GM19240 (cell line): ENCODE results near the gene SLC41A2.
"Not testable (repeated sequence)": the region's sequence is repeated elsewhere in the genome, so short reads cannot be mapped to it uniquely, and the experiment has no call there.

Experiments
- DNase-seq: peaks from one replicate; pipeline ENCODE4 v3.0.0; 2011; ENCODE audit warnings: low spot score; ENCODE audit not compliant: insufficient read length

SLC41A2 gene

DNA sequence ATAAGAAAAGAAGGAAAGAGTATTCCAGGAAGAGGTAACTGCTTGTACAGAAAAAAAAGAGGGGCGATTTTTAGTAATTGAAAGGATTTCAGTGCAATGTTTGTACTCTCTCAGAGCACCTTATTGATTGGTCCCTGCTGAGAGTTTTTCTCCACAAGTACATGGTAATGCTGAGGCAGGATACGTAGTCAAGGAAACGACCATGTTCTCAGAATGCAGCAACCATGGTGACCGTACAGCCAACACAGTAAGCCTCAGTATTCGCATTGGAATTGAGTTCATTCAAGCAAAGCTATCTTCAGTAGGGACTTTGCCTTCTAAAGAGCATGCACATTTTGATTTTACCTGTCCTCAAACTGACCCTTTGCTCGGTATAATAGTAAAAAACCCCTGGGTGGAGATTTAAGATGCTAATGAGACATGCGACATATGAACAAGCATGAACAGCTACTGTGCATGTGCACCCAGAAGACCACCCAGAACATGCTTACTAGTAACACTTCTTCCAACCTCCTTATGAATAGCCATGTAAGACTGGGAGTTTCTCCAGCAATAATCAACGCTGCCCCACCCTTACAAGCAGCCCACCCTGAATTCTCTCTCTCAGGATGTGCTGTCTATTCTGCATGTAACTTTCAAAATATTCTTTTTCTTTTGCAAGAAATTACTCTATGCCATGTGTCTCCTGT, 6.2 kb upstream of the SLC41A2 start:
- no peak for DNase-seq

GRCh38 chr12:104963757-104964156, 5.7 kb upstream of the SLC41A2 start:
- no peak for DNase-seq

DNA sequence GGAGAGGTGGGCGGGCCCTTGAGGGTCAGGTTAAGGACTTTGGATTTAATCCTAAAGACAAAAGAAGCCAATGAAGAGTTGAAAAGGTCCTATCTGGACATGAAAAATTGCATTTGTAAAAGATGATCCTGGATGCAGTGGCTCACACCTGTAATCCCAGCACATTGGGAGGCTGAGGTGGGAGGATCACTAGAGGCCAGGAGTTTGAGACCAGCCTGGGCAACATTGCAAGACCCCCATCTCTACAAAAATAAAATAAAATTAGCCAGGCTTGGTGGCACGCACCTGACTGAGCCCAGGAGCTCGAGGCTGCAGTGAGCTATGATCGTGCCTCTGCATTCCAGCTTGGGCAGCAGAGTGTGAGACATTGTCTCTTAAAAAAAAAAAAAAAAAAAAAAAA, 2.4 kb upstream of the SLC41A2 start:
- DNase-seq: no peak

GRCh38 chr12:104959335-104959841, 1.3 kb upstream of the SLC41A2 start:
- DNase-seq: no peak

DNA sequence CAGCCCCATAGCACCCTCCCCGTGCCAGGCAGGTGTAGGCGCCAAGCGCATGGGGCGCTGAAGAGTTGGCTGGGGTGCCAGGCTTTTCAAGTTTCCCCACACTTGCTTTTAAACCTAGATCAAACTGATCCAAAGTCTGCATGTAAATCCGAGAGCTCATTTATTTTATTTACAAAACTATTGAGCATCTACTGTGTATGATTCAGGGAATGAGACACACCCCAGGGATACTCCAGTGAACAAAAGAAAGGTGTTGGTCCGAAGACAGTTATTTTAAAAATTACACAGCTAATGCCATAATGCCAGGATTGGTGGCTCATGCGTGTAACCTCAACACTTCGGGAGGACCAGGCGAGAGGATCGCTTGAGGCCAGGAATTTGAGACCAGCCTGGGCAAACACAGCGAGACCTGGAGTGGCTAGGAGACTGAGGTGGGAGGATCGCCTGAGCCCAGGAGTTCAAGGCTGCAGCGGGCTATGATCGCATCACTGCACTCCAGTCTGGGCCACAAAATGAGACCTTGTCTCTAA, 780 bp upstream of the SLC41A2 start:
- DNase-seq: no peak

DNA sequence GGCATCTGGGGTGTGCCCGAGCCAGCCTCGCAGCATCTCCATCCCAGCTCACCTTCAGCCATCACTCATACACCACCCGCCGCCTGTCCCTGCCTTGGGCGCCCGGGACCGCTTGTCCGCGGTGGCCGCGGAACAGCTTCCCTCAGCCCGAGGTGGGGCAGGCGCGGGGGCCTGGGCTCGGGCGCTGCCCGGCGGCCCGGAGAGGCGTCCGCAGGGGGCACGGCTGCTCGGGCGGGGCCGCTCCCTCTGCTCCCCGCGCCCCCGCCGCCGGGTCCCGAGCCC, 430 bp downstream of the SLC41A2 start:
- DNase-seq: no peak

DNA sequence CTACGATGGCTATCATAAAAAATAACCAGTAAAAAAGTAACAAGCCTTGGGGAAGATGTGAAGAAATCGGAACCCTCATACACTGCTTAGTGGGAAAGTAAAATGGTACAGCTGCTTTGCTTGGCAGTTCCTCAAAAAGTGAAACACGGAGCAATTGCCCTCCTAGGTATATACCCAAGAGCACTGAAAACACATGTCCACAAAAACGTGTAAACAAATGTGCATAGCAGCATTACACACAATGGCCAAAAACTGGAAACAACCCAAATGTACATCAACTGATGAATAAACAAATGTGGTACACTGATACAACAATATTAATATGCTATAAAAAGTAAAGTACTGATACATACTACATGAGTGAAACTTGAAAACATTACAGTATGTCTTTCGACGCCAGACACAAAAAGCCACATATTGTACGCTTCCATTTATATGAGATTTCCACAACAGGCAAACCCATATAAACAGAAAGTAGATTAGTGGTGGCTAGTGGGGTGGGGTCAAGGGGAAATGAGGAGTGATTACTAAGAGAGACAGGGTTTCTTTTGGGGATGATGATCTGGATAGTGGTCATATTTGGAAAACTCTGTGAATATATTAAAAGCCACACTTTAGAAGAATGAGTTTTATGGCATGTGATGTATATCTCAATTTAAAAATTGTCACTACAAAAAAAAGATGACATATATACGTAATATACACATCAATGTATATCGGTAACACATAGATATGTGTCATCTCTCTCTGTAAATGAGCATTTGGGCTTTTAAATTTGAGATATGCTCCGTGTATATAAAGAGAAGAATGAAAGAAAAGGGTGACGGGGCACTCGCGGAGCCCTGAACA, 996 bp downstream of the SLC41A2 start:
- no peak for DNase-seq

GRCh38 chr12:104955703-104956102, 2.4 kb downstream of the SLC41A2 start:
- no peak for DNase-seq

GRCh38 chr12:104953323-104953722, 4.8 kb downstream of the SLC41A2 start:
- DNase-seq: no peak

- DNase-seq: no peak
Observed at GRCh38 chr12:104952816-104953215, 5.3 kb downstream of the SLC41A2 start.

DNA sequence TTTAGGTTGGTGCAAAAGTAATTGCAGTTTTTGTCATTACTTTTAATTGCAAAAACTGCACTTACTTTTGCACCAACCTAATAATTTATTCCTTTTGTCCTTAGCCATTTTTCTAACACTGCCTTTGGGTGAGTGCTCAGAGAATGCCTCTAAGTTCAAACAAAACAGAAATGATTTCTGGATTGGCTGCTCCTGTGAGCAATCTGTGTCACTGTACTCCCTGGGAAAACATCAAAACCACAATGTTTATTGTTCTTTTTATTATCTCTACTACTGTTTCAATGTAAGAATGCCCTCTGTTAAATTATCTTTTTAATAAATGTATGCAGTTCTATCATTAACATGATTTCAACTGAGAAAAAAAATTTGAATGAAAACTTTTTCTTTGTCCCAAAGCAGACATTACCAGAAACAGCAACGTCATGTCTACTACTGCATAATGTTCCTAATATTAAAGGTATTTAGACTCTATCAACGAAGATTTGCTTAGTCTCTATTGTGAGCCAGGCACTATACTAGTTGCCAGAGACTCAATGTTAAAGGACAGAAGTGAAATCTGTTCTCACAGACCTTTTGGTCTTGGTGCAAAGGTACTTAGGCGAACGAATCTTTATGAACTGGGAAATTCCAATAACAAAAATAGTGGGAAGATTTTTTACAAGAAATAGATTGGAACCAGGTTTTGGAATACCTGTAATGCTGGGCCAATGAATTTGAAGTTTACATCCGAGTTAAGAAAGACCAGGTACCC, 6.2 kb downstream of the SLC41A2 start:
- DNase-seq: no peak

DNA sequence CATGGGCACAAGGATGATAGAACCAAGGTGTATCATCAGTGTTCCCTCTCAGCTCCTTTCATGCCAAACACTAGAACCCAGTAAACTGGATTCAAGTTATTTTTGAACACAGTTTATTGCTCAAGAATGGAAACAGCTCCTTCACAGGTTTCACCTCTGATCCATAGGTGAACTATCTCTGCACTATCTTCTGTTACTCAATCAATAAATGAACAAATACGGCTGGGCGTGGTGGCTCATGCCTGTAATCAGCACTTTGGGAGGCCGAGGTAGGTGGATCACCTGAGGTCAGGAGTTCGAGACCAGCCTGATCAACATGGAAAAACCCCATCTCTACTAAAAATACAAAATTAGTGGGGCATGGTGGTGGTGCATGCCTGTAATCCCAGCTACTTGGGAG, 9.4 kb downstream of the SLC41A2 start:
- DNase-seq: not testable (repeated sequence)

DNA sequence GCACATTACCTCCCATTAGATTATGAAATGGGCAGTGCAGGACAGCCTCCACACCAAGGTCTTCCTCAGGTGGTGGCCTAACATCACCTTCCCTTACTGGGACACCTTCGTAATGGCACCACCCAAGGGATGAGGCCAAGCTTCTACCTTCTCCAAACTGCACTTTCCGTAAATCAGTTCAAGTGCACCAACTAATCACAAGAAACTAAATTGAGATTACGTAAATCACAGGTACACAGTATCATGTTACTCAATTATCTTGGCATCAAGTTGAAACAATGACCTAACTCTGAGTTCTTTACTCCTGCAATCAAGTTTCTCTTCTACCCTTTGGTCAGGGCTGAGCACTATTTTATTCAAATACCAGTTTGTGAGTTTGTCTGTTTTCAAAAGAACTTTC, 13.8 kb downstream of the SLC41A2 start:
- DNase-seq: no peak

- not testable (repeated sequence) for DNase-seq
Observed at GRCh38 chr12:104943401-104943800, 14.7 kb downstream of the SLC41A2 start.

DNA sequence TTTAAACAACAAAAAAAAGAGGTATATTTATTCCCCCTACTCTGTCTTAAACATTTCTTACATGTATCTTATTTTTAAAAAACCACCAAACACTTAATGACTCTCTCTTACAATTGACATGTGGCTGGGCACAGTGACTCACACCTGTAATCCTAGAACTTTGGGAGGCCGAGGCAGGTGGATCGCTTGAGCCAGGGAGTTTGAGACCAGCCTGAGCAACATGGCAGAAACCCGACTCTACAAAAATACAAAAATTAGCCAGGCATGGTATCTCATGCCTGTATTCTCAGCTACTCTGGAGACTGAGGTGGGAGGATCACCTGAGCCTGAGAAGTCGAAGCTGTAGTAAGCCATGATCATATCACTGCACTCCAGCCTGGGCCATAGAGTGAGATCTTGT, 16.0 kb downstream of the SLC41A2 start:
- DNase-seq: no peak

GRCh38 chr12:104941454-104941853, 16.6 kb downstream of the SLC41A2 start:
- no peak for DNase-seq

- DNase-seq: no peak
Observed at GRCh38 chr12:104939089-104939488, 19.0 kb downstream of the SLC41A2 start.

GRCh38 chr12:104938371-104938770, 19.7 kb downstream of the SLC41A2 start:
- no peak for DNase-seq

- no peak for DNase-seq
Observed at GRCh38 chr12:104935886-104936285, 22.2 kb downstream of the SLC41A2 start.

- DNase-seq: no peak
Observed at GRCh38 chr12:104933778-104934177, 24.3 kb downstream of the SLC41A2 start.

DNA sequence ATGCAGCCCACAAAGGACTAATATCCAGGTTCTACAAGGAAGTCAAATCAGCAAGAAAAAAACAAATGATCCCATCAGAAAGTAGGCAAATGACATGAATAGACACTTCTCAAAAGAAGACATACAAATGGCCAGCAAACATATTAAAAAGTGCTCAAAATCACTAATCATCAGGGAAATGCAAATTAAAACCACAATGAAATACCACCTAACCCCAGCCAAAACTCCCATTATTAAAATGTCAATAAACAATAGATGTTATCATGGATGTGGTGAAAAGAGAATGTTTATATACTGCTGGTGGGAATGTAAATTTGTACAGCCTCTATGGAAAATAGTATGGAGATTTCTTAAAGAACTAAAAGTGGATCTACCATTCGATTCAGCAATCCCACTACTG, 25.0 kb downstream of the SLC41A2 start:
- no peak for DNase-seq
